AG08395 (cell line): ENCODE results near the gene ZNF670.
"Not testable (repeated sequence)": the region's sequence is repeated elsewhere in the genome, so short reads cannot be mapped to it uniquely, and the experiment has no call there.

Experiments used
- DNase-seq: peaks from one replicate; pipeline ENCODE4 v3.0.0; 2012; ENCODE audit warnings: mixed read lengths, low spot score

The ZNF670 gene

DNA sequence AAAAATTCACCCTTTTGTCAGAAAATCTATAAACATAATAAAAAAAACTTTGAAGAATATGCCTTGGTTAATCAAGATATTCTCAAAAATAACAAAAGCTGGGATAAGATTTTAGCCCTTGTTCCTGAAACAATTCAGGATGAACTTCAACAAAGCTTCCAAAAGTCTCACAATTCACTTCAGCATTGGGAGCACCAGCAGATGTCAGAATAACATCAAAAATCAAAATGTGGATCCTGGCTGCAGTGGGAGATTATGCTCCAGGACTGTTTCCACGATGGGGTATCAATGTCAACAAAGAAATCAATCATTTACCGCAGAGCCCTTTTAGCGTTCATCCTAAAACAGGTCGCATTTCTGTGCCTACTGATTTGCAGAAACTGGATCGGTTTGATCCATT, 35.2 kb downstream of the ZNF670 start:
- DNase-seq, result no peak

DNA sequence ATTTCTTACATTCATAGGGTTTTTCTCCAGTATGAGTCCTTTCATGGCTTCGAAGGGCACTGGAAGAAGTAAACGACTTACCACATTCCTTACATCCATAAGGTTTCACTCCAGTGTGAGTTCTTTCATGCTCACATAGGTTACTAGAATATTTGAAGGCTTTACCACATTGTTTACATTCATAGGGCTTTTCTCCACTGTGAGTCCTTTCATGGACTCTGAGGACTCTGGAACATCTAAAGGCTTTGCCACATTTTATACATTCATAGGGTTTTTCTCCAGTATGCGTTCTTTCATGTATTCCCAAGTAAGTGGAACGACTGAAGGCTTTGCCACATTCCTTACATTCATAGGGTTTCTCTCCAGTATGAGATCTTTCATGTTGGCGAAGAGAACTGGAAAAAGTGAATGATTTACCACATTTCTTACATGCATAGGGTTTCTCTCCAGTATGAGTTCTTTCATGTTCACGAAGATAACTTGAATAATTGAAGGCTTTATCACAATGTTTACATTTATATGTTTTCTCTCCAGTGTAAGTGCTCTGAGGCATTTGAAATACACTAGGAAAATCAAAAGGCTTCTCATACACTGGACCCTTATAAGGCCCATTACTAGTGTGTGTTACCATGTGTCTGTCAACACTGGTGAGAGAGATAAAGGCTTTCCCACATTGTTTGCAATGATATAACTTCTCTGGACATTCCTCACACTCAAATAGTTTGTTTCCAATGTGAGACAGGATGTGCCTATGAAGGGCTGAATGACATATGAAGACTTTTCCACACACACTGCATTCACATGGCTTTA, 40.9 kb downstream of the ZNF670 start:
- no peak for DNase-seq

DNA sequence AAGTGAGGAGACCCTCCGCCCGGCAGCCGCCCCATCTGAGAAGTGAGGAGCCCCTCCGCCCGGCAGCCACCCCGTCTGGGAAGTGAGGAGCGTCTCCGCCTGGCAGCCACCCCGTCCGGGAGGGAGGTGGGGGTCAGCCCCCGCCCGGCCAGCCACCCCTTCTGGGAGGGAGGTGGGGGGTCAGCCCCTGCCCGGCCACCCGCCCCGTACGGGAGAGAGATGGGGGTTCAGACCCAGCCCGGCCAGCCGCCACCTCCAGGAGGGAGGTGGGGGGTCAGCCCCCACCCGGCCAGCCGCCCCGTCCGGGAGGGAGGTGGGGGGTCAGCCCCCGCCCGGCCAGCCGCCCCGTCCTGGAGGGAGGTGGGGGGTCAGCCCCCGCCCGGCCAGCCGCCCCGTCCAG, 46.3 kb downstream of the ZNF670 start:
- not testable (repeated sequence) for DNase-seq
